ENCODE data around the gene GPC3.
"Not testable (repeated sequence)": the region's sequence is repeated elsewhere in the genome, so short reads cannot be mapped to it uniquely, and the experiment has no call there.

- TF ChIP-seq, protein P1, sequence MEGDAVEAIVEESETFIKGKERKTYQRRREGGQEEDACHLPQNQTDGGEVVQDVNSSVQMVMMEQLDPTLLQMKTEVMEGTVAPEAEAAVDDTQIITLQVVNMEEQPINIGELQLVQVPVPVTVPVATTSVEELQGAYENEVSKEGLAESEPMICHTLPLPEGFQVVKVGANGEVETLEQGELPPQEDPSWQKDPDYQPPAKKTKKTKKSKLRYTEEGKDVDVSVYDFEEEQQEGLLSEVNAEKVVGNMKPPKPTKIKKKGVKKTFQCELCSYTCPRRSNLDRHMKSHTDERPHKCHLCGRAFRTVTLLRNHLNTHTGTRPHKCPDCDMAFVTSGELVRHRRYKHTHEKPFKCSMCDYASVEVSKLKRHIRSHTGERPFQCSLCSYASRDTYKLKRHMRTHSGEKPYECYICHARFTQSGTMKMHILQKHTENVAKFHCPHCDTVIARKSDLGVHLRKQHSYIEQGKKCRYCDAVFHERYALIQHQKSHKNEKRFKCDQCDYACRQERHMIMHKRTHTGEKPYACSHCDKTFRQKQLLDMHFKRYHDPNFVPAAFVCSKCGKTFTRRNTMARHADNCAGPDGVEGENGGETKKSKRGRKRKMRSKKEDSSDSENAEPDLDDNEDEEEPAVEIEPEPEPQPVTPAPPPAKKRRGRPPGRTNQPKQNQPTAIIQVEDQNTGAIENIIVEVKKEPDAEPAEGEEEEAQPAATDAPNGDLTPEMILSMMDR (IDR thresholded peaks at IDR 0.05), result not testable (repeated sequence)
- TF ChIP-seq EP300, POLR2AphosphoS5, POLR2A (IDR thresholded peaks at IDR 0.05): not testable (repeated sequence)
These were observed 30.1 kb upstream of the GPC3 start for GRCh38 chrX:134015510-134015909.

All from stomach (tissue), 4 donors.